HepG2 (cell line): Measurements from ENCODE around the gene GPR137. TPM values are rescaled to one million over a fixed set of nuclear protein-coding genes. Genes with fewer than 3 reads are reported as not detected.

Experiments used
- BCL6 ChIP-seq: IDR thresholded peaks from 2 replicates; pipeline ENCODE4 v1.6.1; 2016; ENCODE audit warnings: missing genetic modification reagents, missing compliant biosample characterization
- CBX5 ChIP-seq: sonication (generic); formaldehyde crosslinking; IDR thresholded peaks from 2 replicates; pipeline ENCODE4 v1.4.0; 2020; ENCODE audit warnings: missing genetic modification reagents, borderline replicate concordance
- CHD4 ChIP-seq: fragments of 200-600 bp; sonication (generic); IDR thresholded peaks from 2 replicates; pipeline ENCODE4 v1.7.0; 2017; ENCODE audit warnings: mild to moderate bottlenecking, low read length, borderline replicate concordance
- ELF1 ChIP-seq: sonication (generic); formaldehyde crosslinking; IDR thresholded peaks from 2 replicates; pipeline ENCODE4 v1.4.0; 2020; ENCODE audit warnings: missing genetic modification reagents
- HCFC1 ChIP-seq: fragments of 150-350 bp; IDR thresholded peaks from 2 replicates; pipeline ENCODE4 v1.6.1; 2014; ENCODE audit warnings: low read depth, low read length
- KDM3A ChIP-seq: IDR thresholded peaks from 2 replicates; pipeline ENCODE4 v1.6.1; 2018; ENCODE audit warnings: low read depth, missing compliant biosample characterization
- MEF2D ChIP-seq: sonication (generic); formaldehyde crosslinking; IDR thresholded peaks from 2 replicates; pipeline ENCODE4 v1.5.1; 2020; ENCODE audit warnings: mild to moderate bottlenecking, missing genetic modification reagents
- MEIS2 ChIP-seq: sonication (generic); formaldehyde crosslinking; IDR thresholded peaks from 2 replicates; pipeline ENCODE4 v1.9.0; 2021; ENCODE audit warnings: mild to moderate bottlenecking, missing genetic modification reagents
- MXD4 ChIP-seq: IDR thresholded peaks from 2 replicates; pipeline ENCODE4 v1.6.1; 2016; ENCODE audit warnings: mild to moderate bottlenecking, missing biosample characterization, missing genetic modification reagents
- RXRB ChIP-seq: IDR thresholded peaks from 2 replicates; pipeline ENCODE4 v1.6.1; 2016; ENCODE audit warnings: borderline replicate concordance, missing genetic modification reagents, missing compliant biosample characterization
- TAF1 ChIP-seq: sonication (generic); formaldehyde crosslinking; IDR thresholded peaks from 2 replicates; pipeline ENCODE4 v1.4.0; 2020; ENCODE audit warnings: missing genetic modification reagents
- YEATS2 ChIP-seq: sonication (generic); formaldehyde crosslinking; IDR thresholded peaks from 2 replicates; pipeline ENCODE4 v1.4.0; 2020; ENCODE audit warnings: missing genetic modification reagents, borderline replicate concordance
- YY1 ChIP-seq: IDR thresholded peaks from 2 replicates; pipeline ENCODE4 v1.6.1; 2011; ENCODE audit warnings: low read length, low read depth, moderate library complexity, mild to moderate bottlenecking; ENCODE audit not compliant: insufficient read depth, insufficient replicate concordance
- ZBTB7B ChIP-seq: sonication (generic); formaldehyde crosslinking; IDR thresholded peaks from 2 replicates; pipeline ENCODE4 v1.4.0; 2020; ENCODE audit warnings: missing genetic modification reagents
- ZFP90 ChIP-seq: sonication (generic); formaldehyde crosslinking; IDR thresholded peaks from 2 replicates; pipeline ENCODE4 v1.8.0; 2022; ENCODE audit warnings: missing genetic modification reagents, mild to moderate bottlenecking, inconsistent platforms, borderline replicate concordance
- ZNF121 ChIP-seq: sonication (generic); formaldehyde crosslinking; IDR thresholded peaks from 2 replicates; pipeline ENCODE4 v1.5.0; 2020; ENCODE audit warnings: mild to moderate bottlenecking, missing genetic modification reagents
- ZNF143 ChIP-seq: sonication (generic); formaldehyde crosslinking; IDR thresholded peaks from 2 replicates; pipeline ENCODE4 v1.4.0; 2020; ENCODE audit warnings: missing genetic modification reagents
- ZNF672 ChIP-seq: sonication (generic); formaldehyde crosslinking; IDR thresholded peaks from 2 replicates; pipeline ENCODE4 v1.8.1; 2022; ENCODE audit warnings: missing genetic modification reagents
- polyA plus RNA-seq, 8 experiments: library from polyadenylated mRNA; depleted of rRNA in 3 of 8; stranded (reverse) in 7 of 8; unstranded in 1 of 8; fragments of >200 nt; fragmentation: Illumina TruSeq in 4 of 8; extraction: Trizol in 4 of 8; gene quantifications; 2 replicates each; pipeline versions ENCODE4 v1.2.1 to v1.2.3, GENCODE V29; 2011 to 2016; ENCODE audit warnings: low read depth in 4 of 8, missing spikeins in 1 of 8, mixed read lengths in 1 of 8; ENCODE audit not compliant: insufficient read depth in 1 of 8
- total RNA-seq, 5 experiments: library from RNA; depleted of rRNA; stranded (reverse); fragments of >200 nt; fragmentation: Illumina TruSeq; extraction: Trizol; gene quantifications; 2 replicates each; pipeline ENCODE4 v1.2.3, GENCODE V29; 2016; ENCODE audit warnings: low read depth in 1 of 5
- TF ChIP-seq, protein P1 (sequence below): sonication (generic); formaldehyde crosslinking; IDR thresholded peaks from 2 replicates; pipeline ENCODE4 v1.8.1; 2023; ENCODE audit warnings: mild to moderate bottlenecking, missing genetic modification reagents
- TF ChIP-seq, protein P2 (sequence below): sonication (generic); formaldehyde crosslinking; IDR thresholded peaks from 2 replicates; pipeline ENCODE4 v1.9.0; 2022; ENCODE audit warnings: missing genetic modification reagents, mild to moderate bottlenecking, borderline replicate concordance
- TF ChIP-seq, protein P3 (sequence below): sonication (generic); formaldehyde crosslinking; IDR thresholded peaks from 2 replicates; pipeline ENCODE4 v1.5.1; 2020; ENCODE audit warnings: missing genetic modification reagents, mild to moderate bottlenecking, borderline replicate concordance
- TF ChIP-seq, protein P4 (sequence below), 2 experiments: fragments of 450-650 bp in 1 of 2; sonication (generic) in 1 of 2; formaldehyde crosslinking; IDR thresholded peaks; 2 replicates each; pipeline versions ENCODE4 v1.5.0 to v1.8.0; 2020 to 2022; ENCODE audit warnings: mild to moderate bottlenecking in 1 of 2, missing genetic modification reagents in 1 of 2
- TF ChIP-seq, protein P5 (sequence below): sonication (generic); formaldehyde crosslinking; IDR thresholded peaks from 2 replicates; pipeline ENCODE4 v1.8.1; 2022; ENCODE audit warnings: mild to moderate bottlenecking, missing genetic modification reagents

The GPR137 gene
- total and polyA plus RNA-seq, 2 of the 13 experiments (the other 11 are each of a cell fraction or from before 2014, with no cell fraction given): 8.5 to 13.2 TPM

DNA sequence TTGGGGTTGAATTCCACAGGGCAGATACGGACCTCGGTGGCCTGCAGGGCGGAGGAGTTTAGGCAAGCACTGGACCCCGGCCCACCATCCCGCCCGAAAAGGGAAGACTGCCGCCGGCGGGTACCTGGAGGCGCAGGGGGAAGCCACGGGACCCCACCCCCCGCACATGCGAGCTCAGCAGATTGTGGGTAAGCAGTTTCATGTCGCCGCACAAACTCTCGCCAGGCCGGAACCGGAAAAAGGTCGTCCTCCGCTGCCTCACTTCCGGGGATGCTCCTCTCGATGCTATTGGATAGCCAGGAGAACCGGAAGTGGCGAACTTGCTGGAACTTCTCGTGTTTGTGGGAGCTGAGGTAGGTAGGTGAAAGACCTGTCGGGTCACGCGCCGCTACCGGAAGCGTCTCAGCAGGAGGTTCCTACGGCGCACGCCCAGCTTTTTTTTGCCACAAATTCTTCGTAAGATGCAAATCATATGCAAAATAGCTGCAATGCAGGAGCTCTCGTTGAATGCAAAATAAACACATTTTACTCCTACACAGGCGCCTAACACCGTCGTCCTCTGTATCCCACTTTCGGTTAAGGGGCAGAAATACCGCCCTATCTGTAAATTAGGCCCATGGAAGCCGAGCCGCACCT is 31.8 kb downstream of the GPR137 start, which contains the start of gene TRMT112 (continued):
- TF ChIP-seq KDM3A (CRISPR knock-in tag) (peak; percentile 44; the same call in 1 of the 2 replicates), ZNF672 (CRISPR knock-in tag) (no peak), MEIS2 (CRISPR knock-in tag) (no peak), YY1 (peak; percentile 56), HCFC1 (peak; percentile 43; the same call in 1 of the 2 replicates), MEF2D (CRISPR knock-in tag) (peak; percentile 59; the same call in 1 of the 2 replicates), ZFP90 (CRISPR knock-in tag) (no peak; the same call in 1 of the 2 replicates), TAF1 (peak; percentile 63), BCL6 (CRISPR knock-in tag) (0 out of 2 replicates have a peak, but pooled peaks have one; percentile 6), ZNF143 (CRISPR knock-in tag) (peak; percentile 75), ELF1 (CRISPR knock-in tag) (peak; percentile 93), ZBTB7B (CRISPR knock-in tag) (peak; percentile 34; the same call in 1 of the 2 replicates), CBX5 (no peak), MXD4 (CRISPR knock-in tag) (no peak; the same call in none of the 2 replicates), YEATS2 (peak; percentile 78; the same call in 1 of the 2 replicates), ZNF121 (CRISPR knock-in tag) (no peak), CHD4 (no peak), RXRB (CRISPR knock-in tag) (peak; percentile 52)
- TF ChIP-seq, protein P1, sequence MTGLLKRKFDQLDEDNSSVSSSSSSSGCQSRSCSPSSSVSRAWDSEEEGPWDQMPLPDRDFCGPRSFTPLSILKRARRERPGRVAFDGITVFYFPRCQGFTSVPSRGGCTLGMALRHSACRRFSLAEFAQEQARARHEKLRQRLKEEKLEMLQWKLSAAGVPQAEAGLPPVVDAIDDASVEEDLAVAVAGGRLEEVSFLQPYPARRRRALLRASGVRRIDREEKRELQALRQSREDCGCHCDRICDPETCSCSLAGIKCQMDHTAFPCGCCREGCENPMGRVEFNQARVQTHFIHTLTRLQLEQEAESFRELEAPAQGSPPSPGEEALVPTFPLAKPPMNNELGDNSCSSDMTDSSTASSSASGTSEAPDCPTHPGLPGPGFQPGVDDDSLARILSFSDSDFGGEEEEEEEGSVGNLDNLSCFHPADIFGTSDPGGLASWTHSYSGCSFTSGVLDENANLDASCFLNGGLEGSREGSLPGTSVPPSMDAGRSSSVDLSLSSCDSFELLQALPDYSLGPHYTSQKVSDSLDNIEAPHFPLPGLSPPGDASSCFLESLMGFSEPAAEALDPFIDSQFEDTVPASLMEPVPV (CRISPR knock-in tag): no peak; the same call in 1 of the 2 replicates
- TF ChIP-seq, protein P2, sequence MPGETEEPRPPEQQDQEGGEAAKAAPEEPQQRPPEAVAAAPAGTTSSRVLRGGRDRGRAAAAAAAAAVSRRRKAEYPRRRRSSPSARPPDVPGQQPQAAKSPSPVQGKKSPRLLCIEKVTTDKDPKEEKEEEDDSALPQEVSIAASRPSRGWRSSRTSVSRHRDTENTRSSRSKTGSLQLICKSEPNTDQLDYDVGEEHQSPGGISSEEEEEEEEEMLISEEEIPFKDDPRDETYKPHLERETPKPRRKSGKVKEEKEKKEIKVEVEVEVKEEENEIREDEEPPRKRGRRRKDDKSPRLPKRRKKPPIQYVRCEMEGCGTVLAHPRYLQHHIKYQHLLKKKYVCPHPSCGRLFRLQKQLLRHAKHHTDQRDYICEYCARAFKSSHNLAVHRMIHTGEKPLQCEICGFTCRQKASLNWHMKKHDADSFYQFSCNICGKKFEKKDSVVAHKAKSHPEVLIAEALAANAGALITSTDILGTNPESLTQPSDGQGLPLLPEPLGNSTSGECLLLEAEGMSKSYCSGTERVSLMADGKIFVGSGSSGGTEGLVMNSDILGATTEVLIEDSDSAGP (CRISPR knock-in tag): peak; percentile 23; the same call in 1 of the 2 replicates
- TF ChIP-seq, protein P3, sequence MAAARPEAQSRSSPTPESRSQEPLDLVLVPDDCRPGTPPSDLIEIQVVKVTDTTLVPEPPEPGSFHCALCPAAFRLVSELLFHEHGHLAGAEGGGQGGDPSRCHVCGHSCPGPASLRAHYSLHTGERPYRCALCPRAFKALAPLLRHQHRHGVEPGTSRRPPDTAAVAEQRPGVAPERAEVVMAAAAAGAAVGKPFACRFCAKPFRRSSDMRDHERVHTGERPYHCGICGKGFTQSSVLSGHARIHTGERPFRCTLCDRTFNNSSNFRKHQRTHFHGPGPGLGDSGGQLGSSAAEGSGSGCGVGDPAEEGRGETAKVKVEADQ (CRISPR knock-in tag): peak; percentile 100
- TF ChIP-seq, protein P4, sequence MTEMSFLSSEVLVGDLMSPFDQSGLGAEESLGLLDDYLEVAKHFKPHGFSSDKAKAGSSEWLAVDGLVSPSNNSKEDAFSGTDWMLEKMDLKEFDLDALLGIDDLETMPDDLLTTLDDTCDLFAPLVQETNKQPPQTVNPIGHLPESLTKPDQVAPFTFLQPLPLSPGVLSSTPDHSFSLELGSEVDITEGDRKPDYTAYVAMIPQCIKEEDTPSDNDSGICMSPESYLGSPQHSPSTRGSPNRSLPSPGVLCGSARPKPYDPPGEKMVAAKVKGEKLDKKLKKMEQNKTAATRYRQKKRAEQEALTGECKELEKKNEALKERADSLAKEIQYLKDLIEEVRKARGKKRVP (CRISPR knock-in tag; IDR thresholded peaks at IDR 0.05): no peak
- TF ChIP-seq, protein P5, sequence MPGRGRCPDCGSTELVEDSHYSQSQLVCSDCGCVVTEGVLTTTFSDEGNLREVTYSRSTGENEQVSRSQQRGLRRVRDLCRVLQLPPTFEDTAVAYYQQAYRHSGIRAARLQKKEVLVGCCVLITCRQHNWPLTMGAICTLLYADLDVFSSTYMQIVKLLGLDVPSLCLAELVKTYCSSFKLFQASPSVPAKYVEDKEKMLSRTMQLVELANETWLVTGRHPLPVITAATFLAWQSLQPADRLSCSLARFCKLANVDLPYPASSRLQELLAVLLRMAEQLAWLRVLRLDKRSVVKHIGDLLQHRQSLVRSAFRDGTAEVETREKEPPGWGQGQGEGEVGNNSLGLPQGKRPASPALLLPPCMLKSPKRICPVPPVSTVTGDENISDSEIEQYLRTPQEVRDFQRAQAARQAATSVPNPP (CRISPR knock-in tag): 0 out of 2 replicates have a peak, but pooled peaks have one; percentile 33
